K562 (cell line): Measurements from ENCODE around the gene MTOR. TPM values are rescaled to one million over a fixed set of nuclear protein-coding genes. Genes with fewer than 3 reads are reported as not detected.
A peak's percentile ranks its signal among the peaks of the same experiment; 100 is the strongest.

ENCODE experiments used
- ESRRB ChIP-seq: fragments of 250-450 bp; sonication (Bioruptor Pico); IDR thresholded peaks from 2 replicates; pipeline ENCODE4 v1.5.0; 2020; ENCODE audit warnings: mild to moderate bottlenecking, moderate library complexity, borderline replicate concordance
- ETS2 ChIP-seq: IDR thresholded peaks from 2 replicates; pipeline ENCODE4 v1.6.1; 2016; ENCODE audit warnings: borderline replicate concordance, missing genetic modification characterization, mild to moderate bottlenecking, moderate library complexity, missing compliant biosample characterization; ENCODE audit not compliant: poor library complexity, severe bottlenecking
- HIVEP1 ChIP-seq: fragments of 250-450 bp; sonication (Bioruptor Pico); IDR thresholded peaks from 2 replicates; pipeline ENCODE4 v1.4.0; 2020; ENCODE audit warnings: mild to moderate bottlenecking
- HNRNPUL1 ChIP-seq: fragments of 200-400 bp; formaldehyde crosslinking; IDR thresholded peaks from 2 replicates; pipeline ENCODE4 v1.6.1; 2017; ENCODE audit warnings: low read length
- MAFG ChIP-seq: fragments of 450-650 bp; conservative IDR thresholded peaks from 2 replicates; pipeline ENCODE4 v1.6.1; 2016; ENCODE audit warnings: missing genetic modification characterization, missing compliant biosample characterization
- MED1 ChIP-seq: sonication (generic); formaldehyde crosslinking; IDR thresholded peaks from 2 replicates; pipeline ENCODE4 v1.8.1; 2023; ENCODE audit warnings: missing genetic modification reagents, borderline replicate concordance
- MXI1 ChIP-seq: IDR thresholded peaks from 2 replicates; pipeline ENCODE4 v1.6.1; 2011; ENCODE audit warnings: low read depth, mild to moderate bottlenecking, improper control_type of control experiment, low read length
- NCOA6 ChIP-seq: fragments of 450-650 bp; IDR thresholded peaks from 2 replicates; pipeline ENCODE4 v1.6.1; 2017; ENCODE audit warnings: mild to moderate bottlenecking
- POLR2A ChIP-seq: fragments of 450-650 bp; conservative IDR thresholded peaks from 2 replicates; pipeline ENCODE4 v1.6.1; 2016
- RBM39 ChIP-seq: fragments of 200-400 bp; formaldehyde crosslinking; optimal IDR thresholded peaks from 2 replicates; pipeline ENCODE3; 2018; ENCODE audit warnings: low read depth, low read length
- SMARCB1 ChIP-seq: IDR thresholded peaks from 2 replicates; pipeline ENCODE4 v1.6.1; 2011; ENCODE audit warnings: improper control_type of control experiment, low read depth; ENCODE audit not compliant: insufficient read length
- TSHZ1 ChIP-seq: fragments of 250-450 bp; sonication (Bioruptor Pico); IDR thresholded peaks from 2 replicates; pipeline ENCODE4 v1.4.0; 2020; ENCODE audit warnings: mild to moderate bottlenecking, moderate library complexity
- ZNF280B ChIP-seq: fragments of 250-450 bp; sonication (Bioruptor Pico); IDR thresholded peaks from 2 replicates; pipeline ENCODE4 v1.5.1; 2021; ENCODE audit warnings: mild to moderate bottlenecking
- polyA plus RNA-seq, 8 experiments: library from polyadenylated mRNA; depleted of rRNA in 4 of 8; stranded (reverse) in 5 of 8; unstranded in 3 of 8; fragments of >200 nt; fragmentation: Nextera tagmentation in 2 of 8; fragmentation: Illumina TruSeq in 1 of 8; extraction: Ambion mirVana in 2 of 8; extraction: Trizol in 1 of 8; gene quantifications; 2 replicates each; pipeline versions ENCODE4 v1.2.1 to v1.2.3, GENCODE V29; 2011 to 2014; ENCODE audit warnings: inconsistent platforms in 1 of 8, missing spikeins in 1 of 8
- total RNA-seq, 7 experiments: library from RNA; depleted of rRNA in 6 of 7; stranded (reverse); fragments of >200 nt in 6 of 7; fragmentation: Illumina TruSeq in 2 of 7; extraction: Trizol in 2 of 7; gene quantifications; 2 replicates each; pipeline versions ENCODE4 v1.2.1 to v1.2.3, GENCODE V29; 2011 to 2021; ENCODE audit warnings: low replicate concordance in 1 of 7
- TF ChIP-seq, protein P1 (sequence below): sonication (generic); formaldehyde crosslinking; IDR thresholded peaks from 2 replicates; pipeline ENCODE4 v1.8.0; 2022; ENCODE audit warnings: mild to moderate bottlenecking, missing genetic modification reagents, borderline replicate concordance
- TF ChIP-seq, protein P2 (sequence below): sonication (generic); formaldehyde crosslinking; IDR thresholded peaks from 2 replicates; pipeline ENCODE4 v1.8.0; 2022; ENCODE audit warnings: mild to moderate bottlenecking, missing genetic modification reagents
- TF ChIP-seq, protein P3 (sequence below): sonication (generic); formaldehyde crosslinking; IDR thresholded peaks from 2 replicates; pipeline ENCODE4 v1.8.0; 2022; ENCODE audit warnings: missing genetic modification reagents, mild to moderate bottlenecking, borderline replicate concordance

Gene MTOR
- total and polyA plus RNA-seq, 9 of the 15 experiments (the other 6 are each of a cell fraction or from before 2014, with no cell fraction given): 11.4 to 71.4 (median 52.2) TPM

DNA sequence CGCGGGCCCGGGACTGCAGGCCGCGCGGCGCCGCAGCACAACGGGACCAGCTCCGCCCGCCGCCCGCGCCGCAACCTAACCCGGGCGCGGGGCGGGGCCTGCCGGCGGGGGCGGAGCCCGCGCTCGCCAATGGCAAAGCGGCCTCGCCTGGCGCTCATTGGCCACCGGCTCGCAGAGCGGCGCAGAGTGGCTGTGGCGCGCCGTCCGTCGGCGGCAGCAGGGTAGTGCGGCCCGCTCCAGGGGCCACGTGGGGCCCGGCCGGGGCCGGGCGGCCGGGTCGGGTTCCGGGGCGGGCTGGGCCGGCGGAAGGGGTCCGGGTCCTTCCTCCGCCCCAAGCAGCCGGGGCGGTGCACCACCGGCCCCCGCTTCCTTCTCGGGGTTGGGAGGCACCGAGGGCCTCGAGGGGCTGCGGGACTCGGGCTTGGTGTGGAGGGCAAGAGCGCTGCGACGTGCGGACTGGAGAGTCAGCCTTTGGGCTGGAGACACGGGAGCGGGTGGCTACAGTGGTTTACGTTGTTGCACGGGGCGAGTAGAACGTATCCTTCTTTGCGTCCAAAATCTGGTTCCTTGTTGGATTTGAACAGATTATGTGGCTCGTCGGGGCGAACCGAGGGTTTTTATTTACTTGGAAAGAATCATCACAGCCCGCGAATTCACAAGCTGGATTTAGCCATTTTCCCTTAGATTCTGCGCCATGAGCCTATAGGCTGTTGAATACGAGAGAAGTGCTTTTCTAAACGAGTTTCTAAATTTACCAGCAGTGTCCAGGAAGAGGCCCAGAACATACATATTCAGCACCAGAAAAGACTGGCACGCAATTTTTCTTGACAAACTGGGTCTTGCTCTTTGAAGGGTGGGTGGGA lies 202.2 kb downstream of the MTOR start, which contains the start of gene SRM (continued):
- TF ChIP-seq, protein P1, sequence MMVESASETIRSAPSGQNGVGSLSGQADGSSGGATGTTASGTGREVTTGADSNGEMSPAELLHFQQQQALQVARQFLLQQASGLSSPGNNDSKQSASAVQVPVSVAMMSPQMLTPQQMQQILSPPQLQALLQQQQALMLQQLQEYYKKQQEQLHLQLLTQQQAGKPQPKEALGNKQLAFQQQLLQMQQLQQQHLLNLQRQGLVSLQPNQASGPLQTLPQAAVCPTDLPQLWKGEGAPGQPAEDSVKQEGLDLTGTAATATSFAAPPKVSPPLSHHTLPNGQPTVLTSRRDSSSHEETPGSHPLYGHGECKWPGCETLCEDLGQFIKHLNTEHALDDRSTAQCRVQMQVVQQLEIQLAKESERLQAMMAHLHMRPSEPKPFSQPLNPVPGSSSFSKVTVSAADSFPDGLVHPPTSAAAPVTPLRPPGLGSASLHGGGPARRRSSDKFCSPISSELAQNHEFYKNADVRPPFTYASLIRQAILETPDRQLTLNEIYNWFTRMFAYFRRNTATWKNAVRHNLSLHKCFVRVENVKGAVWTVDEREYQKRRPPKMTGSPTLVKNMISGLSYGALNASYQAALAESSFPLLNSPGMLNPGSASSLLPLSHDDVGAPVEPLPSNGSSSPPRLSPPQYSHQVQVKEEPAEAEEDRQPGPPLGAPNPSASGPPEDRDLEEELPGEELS (CRISPR knock-in tag): no peak
- TF ChIP-seq NCOA6 (peak; percentile 62), HIVEP1 (CRISPR knock-in tag) (no peak), HNRNPUL1 (no peak), SMARCB1 (no peak), ZNF280B (no peak), MED1 (CRISPR knock-in tag) (no peak), TSHZ1 (CRISPR knock-in tag) (no peak), MXI1 (peak; percentile 85), ESRRB (no peak), RBM39 (no peak), MAFG (tag) (no peak), POLR2A (peak; percentile 88), ETS2 (tag) (no peak)
- TF ChIP-seq, protein P2, sequence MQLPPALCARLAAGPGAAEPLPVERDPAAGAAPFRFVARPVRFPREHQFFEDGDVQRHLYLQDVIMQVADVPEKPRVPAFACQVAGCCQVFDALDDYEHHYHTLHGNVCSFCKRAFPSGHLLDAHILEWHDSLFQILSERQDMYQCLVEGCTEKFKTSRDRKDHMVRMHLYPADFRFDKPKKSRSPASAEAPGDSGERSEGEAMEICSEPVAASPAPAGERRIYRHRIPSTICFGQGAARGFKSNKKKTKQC (CRISPR knock-in tag): peak; percentile 33; the same call in 1 of the 2 replicates
- TF ChIP-seq, protein P3, sequence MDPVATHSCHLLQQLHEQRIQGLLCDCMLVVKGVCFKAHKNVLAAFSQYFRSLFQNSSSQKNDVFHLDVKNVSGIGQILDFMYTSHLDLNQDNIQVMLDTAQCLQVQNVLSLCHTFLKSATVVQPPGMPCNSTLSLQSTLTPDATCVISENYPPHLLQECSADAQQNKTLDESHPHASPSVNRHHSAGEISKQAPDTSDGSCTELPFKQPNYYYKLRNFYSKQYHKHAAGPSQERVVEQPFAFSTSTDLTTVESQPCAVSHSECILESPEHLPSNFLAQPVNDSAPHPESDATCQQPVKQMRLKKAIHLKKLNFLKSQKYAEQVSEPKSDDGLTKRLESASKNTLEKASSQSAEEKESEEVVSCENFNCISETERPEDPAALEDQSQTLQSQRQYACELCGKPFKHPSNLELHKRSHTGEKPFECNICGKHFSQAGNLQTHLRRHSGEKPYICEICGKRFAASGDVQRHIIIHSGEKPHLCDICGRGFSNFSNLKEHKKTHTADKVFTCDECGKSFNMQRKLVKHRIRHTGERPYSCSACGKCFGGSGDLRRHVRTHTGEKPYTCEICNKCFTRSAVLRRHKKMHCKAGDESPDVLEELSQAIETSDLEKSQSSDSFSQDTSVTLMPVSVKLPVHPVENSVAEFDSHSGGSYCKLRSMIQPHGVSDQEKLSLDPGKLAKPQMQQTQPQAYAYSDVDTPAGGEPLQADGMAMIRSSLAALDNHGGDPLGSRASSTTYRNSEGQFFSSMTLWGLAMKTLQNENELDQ (CRISPR knock-in tag): no peak
